DMS79 treated with DMSO at 0.1 percent for 48 hours (cell line): ENCODE results near the gene KLHL28.
"Not testable (repeated sequence)": the region's sequence is repeated elsewhere in the genome, so short reads cannot be mapped to it uniquely, and the experiment has no call there.

Experiments
- DNase-seq: peaks from one replicate; lab custom pipeline; 2025; lab: John Stamatoyannopoulos, UW

Gene KLHL28

GRCh38 chr14:44896275-44897040 lies 65.3 kb downstream of the KLHL28 start:
- DNase-seq: no peak

GRCh38 chr14:44895716-44896115 lies 66.0 kb downstream of the KLHL28 start:
- DNase-seq: no peak

- no peak for DNase-seq
Measured at GRCh38 chr14:44893535-44893934, 68.2 kb downstream of the KLHL28 start.

DNA sequence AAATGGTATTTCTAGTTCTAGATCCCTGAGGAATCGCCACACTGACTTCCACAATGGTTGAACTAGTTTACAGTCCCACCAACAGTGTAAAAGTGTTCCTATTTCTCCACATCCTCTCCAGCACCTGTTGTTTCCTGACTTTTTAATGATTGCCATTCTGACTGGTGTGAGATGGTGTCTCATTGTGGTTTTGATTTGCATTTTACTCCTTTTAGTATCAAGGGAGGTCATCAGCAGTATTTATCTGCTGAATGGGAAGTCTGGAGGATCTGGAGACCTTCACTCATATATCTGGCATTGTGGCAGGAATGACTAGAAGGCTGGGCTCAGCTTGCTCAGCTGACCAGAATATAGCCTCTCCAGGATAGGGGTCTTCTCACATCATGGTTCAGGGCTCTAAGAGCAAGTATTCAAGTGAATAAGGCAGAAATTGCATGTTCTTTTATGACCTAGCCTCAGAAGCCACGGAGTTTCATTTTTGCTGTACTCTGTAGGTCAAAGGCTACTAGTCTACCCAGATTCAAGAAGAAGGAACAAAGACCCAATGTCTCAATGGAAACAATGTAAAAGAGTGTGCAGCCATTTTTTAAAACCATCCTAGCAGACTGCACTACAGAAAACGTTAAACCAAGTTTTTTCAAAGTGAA lies 69.9 kb downstream of the KLHL28 start:
- DNase-seq: not testable (repeated sequence)

- no peak for DNase-seq
Measured at GRCh38 chr14:44889595-44890471, 71.9 kb downstream of the KLHL28 start.

- DNase-seq: no peak
Measured at GRCh38 chr14:44887596-44887955, 74.2 kb downstream of the KLHL28 start.

GRCh38 chr14:44886860-44887595 lies 74.7 kb downstream of the KLHL28 start:
- DNase-seq: no peak

- DNase-seq: no peak
Measured at GRCh38 chr14:44880791-44881190, 81.0 kb downstream of the KLHL28 start.
